GM23338 (cell line): ENCODE data around the gene PASD1. TPM values are rescaled to one million over a fixed set of nuclear protein-coding genes. Genes with fewer than 3 reads are reported as not detected.

ENCODE experiments used
- ATAC-seq: fragments of 200-7000 bp; cut with Tn5 transposase; 3 replicates; pipeline ENCODE4 v1.9.1; 2020
- DNase-seq: peaks from one replicate; pipeline ENCODE4 v3.0.0-alpha.2; 2015; ENCODE audit warnings: low spot score
- H2AFZ ChIP-seq: fragments of 200-600 bp; sonication (generic); 2 replicates; pipeline ENCODE4 v1.8.0; 2016; ENCODE audit warnings: antibody characterized with exemption, mild to moderate bottlenecking, moderate library complexity
- H3F3A ChIP-seq: fragments of 200-600 bp; sonication (generic); replicated peaks from 2 replicates; pipeline ENCODE4 v1.8.0; 2017; ENCODE audit warnings: antibody characterized with exemption, mixed run types, low read depth
- H3K27ac ChIP-seq: fragments of 200-600 bp; sonication (generic); 2 replicates; pipeline ENCODE4 v1.6.1; 2016; ENCODE audit warnings: low read depth
- H3K27me3 ChIP-seq: fragments of 200-600 bp; sonication (generic); 2 replicates; pipeline ENCODE4 v1.8.0; 2016; ENCODE audit warnings: mild to moderate bottlenecking, mixed run types, moderate library complexity; ENCODE audit not compliant: insufficient read depth
- H3K36me3 ChIP-seq: fragments of 200-600 bp; sonication (generic); 2 replicates; pipeline ENCODE4 v1.8.0; 2016; ENCODE audit warnings: mild to moderate bottlenecking; ENCODE audit not compliant: insufficient read depth
- H3K4me1 ChIP-seq: fragments of 200-600 bp; sonication (generic); 2 replicates; pipeline ENCODE4 v1.8.0; 2016; ENCODE audit warnings: mild to moderate bottlenecking, moderate library complexity; ENCODE audit not compliant: insufficient read depth
- H3K4me2 ChIP-seq: fragments of 200-600 bp; sonication (generic); 2 replicates; pipeline ENCODE4 v1.7.1; 2017; ENCODE audit warnings: mixed run types
- H3K4me3 ChIP-seq: fragments of 200-600 bp; sonication (generic); 2 replicates; pipeline ENCODE4 v1.6.1; 2016; ENCODE audit warnings: mixed run types
- H3K79me2 ChIP-seq: fragments of 200-600 bp; sonication (generic); replicated peaks from 2 replicates; pipeline ENCODE4 v1.8.0; 2017; ENCODE audit warnings: mild to moderate bottlenecking; ENCODE audit not compliant: insufficient read depth
- H3K9me2 ChIP-seq: fragments of 200-600 bp; sonication (generic); 2 replicates; pipeline ENCODE4 v1.8.0; 2017; ENCODE audit not compliant: insufficient read depth
- H4K20me1 ChIP-seq: fragments of 200-600 bp; sonication (generic); replicated peaks from 2 replicates; pipeline ENCODE4 v1.8.0; 2017; ENCODE audit warnings: mild to moderate bottlenecking; ENCODE audit not compliant: insufficient read depth
- H3K27ac Mint-ChIP-seq: 2 replicates; pipeline ENCODE4 v1.8.0; 2020; ENCODE audit warnings: inconsistent platforms, mild to moderate bottlenecking, moderate library complexity, mixed read lengths
- H3K27me3 Mint-ChIP-seq: 3 replicates; pipeline ENCODE4 v1.8.0; 2022; ENCODE audit warnings: low read depth, mild to moderate bottlenecking, moderate library complexity, mixed read lengths, inconsistent platforms; ENCODE audit not compliant: insufficient read depth, poor library complexity
- H3K36me3 Mint-ChIP-seq: 3 replicates; pipeline ENCODE4 v1.8.0; 2021; ENCODE audit warnings: low read depth, mild to moderate bottlenecking, inconsistent platforms, moderate library complexity, mixed read lengths
- H3K4me1 Mint-ChIP-seq: 3 replicates; pipeline ENCODE4 v1.8.0; 2020; ENCODE audit warnings: mild to moderate bottlenecking, inconsistent platforms, mixed read lengths
- H3K4me3 Mint-ChIP-seq: 3 replicates; pipeline ENCODE4 v1.8.0; 2021; ENCODE audit warnings: moderate library complexity, mild to moderate bottlenecking, inconsistent platforms, mixed read lengths
- H3K9me3 Mint-ChIP-seq: 3 replicates; pipeline ENCODE4 v1.8.0; 2020; ENCODE audit warnings: moderate library complexity, mild to moderate bottlenecking, inconsistent platforms, mixed read lengths
- CTCF ChIP-seq, 2 experiments: fragments of 200-600 bp in 1 of 2; sonication (generic) in 1 of 2; conservative IDR thresholded peaks; 2 replicates each; pipeline versions ENCODE4 v1.5.1 to v1.6.1; 2016 to 2017; ENCODE audit warnings: antibody characterized with exemption in 2 of 2, low read depth in 2 of 2, mild to moderate bottlenecking in 2 of 2, moderate library complexity in 1 of 2
- EZH2phosphoT487 ChIP-seq: fragments of 200-600 bp; sonication (generic); IDR thresholded peaks from one replicate; pipeline ENCODE4 v1.8.1; 2018; ENCODE audit warnings: antibody characterized with exemption; ENCODE audit not compliant: unreplicated experiment
- JUNB ChIP-seq: IDR thresholded peaks from one replicate; pipeline ENCODE4 v1.6.1; 2016; ENCODE audit warnings: antibody characterized with exemption; ENCODE audit not compliant: unreplicated experiment
- NANOG ChIP-seq: IDR thresholded peaks from 2 replicates; pipeline ENCODE4 v1.6.1; 2016; ENCODE audit warnings: antibody characterized with exemption, borderline replicate concordance
- POLR2AphosphoS5 ChIP-seq: IDR thresholded peaks from 2 replicates; pipeline ENCODE4 v1.6.1; 2016; ENCODE audit warnings: antibody characterized with exemption, low read depth
- REST ChIP-seq: IDR thresholded peaks from one replicate; pipeline ENCODE4 v1.6.1; 2018; ENCODE audit warnings: antibody characterized with exemption; ENCODE audit not compliant: unreplicated experiment
- STAT1 ChIP-seq: IDR thresholded peaks from one replicate; pipeline ENCODE4 v1.6.1; 2016; ENCODE audit warnings: antibody characterized with exemption; ENCODE audit not compliant: unreplicated experiment
- ZNF114 ChIP-seq: fragments of 250-450 bp; sonication (Bioruptor Pico); IDR thresholded peaks from 2 replicates; pipeline ENCODE4 v1.5.0; 2020; ENCODE audit warnings: mild to moderate bottlenecking, moderate library complexity
- ZNF331 ChIP-seq: fragments of 250-450 bp; sonication (Bioruptor Pico); IDR thresholded peaks from 2 replicates; pipeline ENCODE4 v1.5.0; 2020; ENCODE audit warnings: low read depth, mild to moderate bottlenecking, moderate library complexity
- ZNF462 ChIP-seq: fragments of 250-450 bp; sonication (Bioruptor Pico); IDR thresholded peaks from 2 replicates; pipeline ENCODE4 v1.5.0; 2020; ENCODE audit warnings: mild to moderate bottlenecking, moderate library complexity
- polyA plus RNA-seq: library from polyadenylated mRNA; unstranded; fragments of >200 nt; fragmentation: Nextera tagmentation; extraction: Ambion mirVana; gene quantifications from 2 replicates; pipeline ENCODE4 v1.2.1, GENCODE V29; 2016
- total RNA-seq: library from RNA; depleted of rRNA; stranded (reverse); fragments of >200 nt; shearing (Covaris generic); gene quantifications from 2 replicates; pipeline ENCODE4 v1.2.3, GENCODE V29; 2014

Gene PASD1
- total and polyA plus RNA-seq, 2 experiments from 2014 or later: 0.24 TPM; not detected in 1

- Histone ChIP-seq H3K9me2 (no peaks in the 10 kb centered on the region), H4K20me1 (no peaks in the 10 kb centered on the region), H2AFZ (no peak overlapping the region), H3K36me3 (no peaks in the 10 kb centered on the region), H3F3A (no peaks in the 10 kb centered on the region), H3K27ac (no peak overlapping the region), H3K79me2 (no peaks in the 10 kb centered on the region), H3K4me2 (no peak overlapping the region), H3K4me3 (no peak overlapping the region), H3K27me3 (no peaks in the 10 kb centered on the region), H3K4me1 (peaks cover 4% of the 10 kb centered on the region; the same call in 1 of the 2 replicates)
- H3K9me3 Mint-ChIP-seq: no peaks in the 10 kb centered on the region
- ATAC-seq (no peak), DNase-seq (no peak)
- H3K4me1 Mint-ChIP-seq: no peaks in the 10 kb centered on the region; the same call in 2 of the 3 replicates
- no peaks in the 10 kb centered on the region for H3K36me3 Mint-ChIP-seq
- H3K27ac Mint-ChIP-seq: no peak overlapping the region
- no peaks in the 10 kb centered on the region for H3K27me3 Mint-ChIP-seq
- no peak for TF ChIP-seq ZNF114 (CRISPR knock-in tag)
- TF ChIP-seq CTCF (conservative IDR thresholded peaks at IDR 0.05; ENCODE audit: low read depth in 2 of 2): no peak
- TF ChIP-seq ZNF331 (CRISPR knock-in tag): no peak
- no peak overlapping the region for H3K4me3 Mint-ChIP-seq
Measured at GRCh38 chrX:151641564-151641963, 78.1 kb downstream of the PASD1 start.

GRCh38 chrX:151675121-151675746 lies 111.8 kb downstream of the PASD1 start:
- Histone ChIP-seq H3K4me3 (no peak overlapping the region), H3F3A (no peaks in the 10 kb centered on the region), H3K27ac (no peak overlapping the region), H3K9me2 (no peaks in the 10 kb centered on the region), H3K27me3 (no peaks in the 10 kb centered on the region), H4K20me1 (no peaks in the 10 kb centered on the region), H3K4me1 (no peaks in the 10 kb centered on the region), H3K36me3 (no peaks in the 10 kb centered on the region), H3K4me2 (no peak overlapping the region), H2AFZ (no peak overlapping the region), H3K79me2 (no peaks in the 10 kb centered on the region)
- DNase-seq (peak; percentile 8), ATAC-seq (peak; percentile 73)
- Mint-ChIP-seq H3K27me3 (no peaks in the 10 kb centered on the region), H3K4me1 (peaks cover 4% of the 10 kb centered on the region; the same call in 2 of the 3 replicates), H3K4me3 (no peak overlapping the region), H3K9me3 (no peaks in the 10 kb centered on the region), H3K27ac (no peak overlapping the region), H3K36me3 (no peaks in the 10 kb centered on the region)
- TF ChIP-seq ZNF331 (CRISPR knock-in tag) (no peak), JUNB (no peak), STAT1 (no peak), EZH2phosphoT487 (no peak), ZNF114 (CRISPR knock-in tag) (no peak), ZNF462 (CRISPR knock-in tag) (no peak), REST (no peak), NANOG (no peak), POLR2AphosphoS5 (no peak)
